Right ventricle myocardium superior (tissue), 1 donor: ENCODE results near the gene PRKACB. TPM values are rescaled to one million over a fixed set of nuclear protein-coding genes. Genes with fewer than 3 reads are reported as not detected.
"Not testable (repeated sequence)": the region's sequence is repeated elsewhere in the genome, so short reads cannot be mapped to it uniquely, and the experiment has no call there.

ENCODE experiments used
- ATAC-seq: fragments of 200-7000 bp; cut with Tn5 transposase; one replicate; pipeline ENCODE4 v1.9.1; 2020; ENCODE audit warnings: mild to moderate bottlenecking; ENCODE audit not compliant: poor library complexity
- DNase-seq: peaks from one replicate; pipeline ENCODE4 v3.0.0-alpha.2; 2020
- intact Hi-C: fragments of 100-400 bp; cut with DNase I; formaldehyde crosslinking; loops from one replicate; pipeline ENCODE4 v1.11.2; 2022
- total RNA-seq: library from RNA; stranded (reverse); fragmentation: NEBNext Ultra II Directional; extraction: Animal tissue kit (Norgen Biotek cat#: 25700); gene quantifications from one replicate; pipeline ENCODE4 v1.2.1, GENCODE V29; 2021
- donor health status: DM: no; HTN: yes; CAD: no; lungs with severe emphysema.

Gene PRKACB
- total RNA-seq, 1 donor from 2014 or later: 30.8 TPM

GRCh38 chr1:84287389-84287788 is 143.3 kb downstream of the PRKACB start:
- DNase-seq, intact Hi-C loops, ATAC-seq: not testable (repeated sequence)

Other genes starting within 250 kb of the PRKACB start
- 3.6 TPM for gene TTLL7, start 145.1 kb upstream of the PRKACB start, total RNA-seq
- gene SAMD13, start 157.4 kb downstream of the PRKACB start, total RNA-seq: 0.73 TPM